HEK293T (cell line): Measurements from ENCODE around the gene PGGHG.

Source experiments
- CTBP1 ChIP-seq: fragments of 450-650 bp; IDR thresholded peaks from 2 replicates; pipeline ENCODE4 v1.6.1; 2016; ENCODE audit warnings: borderline replicate concordance
- FOXA1 ChIP-seq: fragments of 450-650 bp; IDR thresholded peaks from 2 replicates; pipeline ENCODE4 v1.6.1; 2016; ENCODE audit warnings: mild to moderate bottlenecking
- FOXK2 ChIP-seq: fragments of 450-650 bp; IDR thresholded peaks from 2 replicates; pipeline ENCODE4 v1.6.1; 2016; ENCODE audit warnings: mild to moderate bottlenecking
- FOXM1 ChIP-seq: fragments of 450-650 bp; IDR thresholded peaks from 2 replicates; pipeline ENCODE4 v1.6.1; 2017; ENCODE audit warnings: mild to moderate bottlenecking, borderline replicate concordance
- HDGF ChIP-seq: fragments of 450-650 bp; IDR thresholded peaks from 2 replicates; pipeline ENCODE4 v1.6.1; 2017; ENCODE audit warnings: antibody characterized with exemption, borderline replicate concordance
- NFRKB ChIP-seq: fragments of 450-650 bp; IDR thresholded peaks from 2 replicates; pipeline ENCODE4 v1.6.1; 2016; ENCODE audit warnings: mild to moderate bottlenecking, moderate library complexity
- SP1 ChIP-seq: fragments of 450-650 bp; IDR thresholded peaks from 2 replicates; pipeline ENCODE4 v1.6.1; 2017
- SUZ12 ChIP-seq: fragments of 450-650 bp; IDR thresholded peaks from 2 replicates; pipeline ENCODE4 v1.6.1; 2016; ENCODE audit warnings: mild to moderate bottlenecking
- ZNF384 ChIP-seq: fragments of 450-650 bp; IDR thresholded peaks from 2 replicates; pipeline ENCODE4 v1.6.1; 2016

GRCh38 chr11:266676-267439 is 22.1 kb upstream of the PGGHG start:
- TF ChIP-seq FOXK2, result no peak
- no peak for TF ChIP-seq HDGF
- no peak for TF ChIP-seq FOXA1
- TF ChIP-seq SP1, result no peak
- no peak for TF ChIP-seq ZNF384
- no peak for TF ChIP-seq CTBP1
- TF ChIP-seq NFRKB, result no peak
- TF ChIP-seq SUZ12, result no peak
- TF ChIP-seq FOXM1, result no peak
